Astrocyte (in vitro differentiated cells and primary cell): ENCODE measurements around the gene EIF3L. TPM values are rescaled to one million over a fixed set of nuclear protein-coding genes. Genes with fewer than 3 reads are reported as not detected.

Experiments
- DNase-seq: peaks from one replicate; pipeline ENCODE4 v3.0.0-alpha.2; 2010; ENCODE audit warnings: low read depth
- FAIRE-seq: peaks from 2 replicates; lab custom pipeline; 2011; peaks lifted over from hg19 to GRCh38; lab: Jason Lieb, UNC
- H2AFZ ChIP-seq: 2 replicates; pipeline ENCODE4 v1.6.0; 2012; ENCODE audit warnings: low read depth, low read length, inconsistent platforms
- H3K27ac ChIP-seq: 2 replicates; pipeline ENCODE4 v1.5.1; 2011; ENCODE audit warnings: low read depth, low read length, inconsistent platforms
- H3K27me3 ChIP-seq: 2 replicates; pipeline ENCODE4 v1.6.0; 2011; ENCODE audit warnings: low read length, inconsistent platforms; ENCODE audit not compliant: insufficient read depth
- H3K36me3 ChIP-seq: 2 replicates; pipeline ENCODE4 v1.5.1; 2011; ENCODE audit warnings: low read length, inconsistent platforms; ENCODE audit not compliant: insufficient read depth
- H3K4me1 ChIP-seq: 2 replicates; pipeline ENCODE4 v1.5.1; 2011; ENCODE audit warnings: low read length, inconsistent platforms; ENCODE audit not compliant: insufficient read depth
- H3K4me2 ChIP-seq: 2 replicates; pipeline ENCODE4 v1.6.0; 2012; ENCODE audit warnings: low read length, inconsistent platforms
- H3K4me3 ChIP-seq: 2 replicates; pipeline ENCODE4 v1.5.1; 2011; ENCODE audit warnings: low read depth, mild to moderate bottlenecking, low read length, inconsistent platforms; ENCODE audit not compliant: insufficient read depth
- H3K79me2 ChIP-seq: 2 replicates; pipeline ENCODE4 v1.6.0; 2012; ENCODE audit warnings: mild to moderate bottlenecking, low read length, inconsistent platforms; ENCODE audit not compliant: insufficient read depth
- H3K9ac ChIP-seq: 2 replicates; pipeline ENCODE4 v1.6.0; 2012; ENCODE audit warnings: mild to moderate bottlenecking, low read length, inconsistent platforms
- H3K9me3 ChIP-seq: 2 replicates; pipeline ENCODE4 v1.5.1; 2012; ENCODE audit warnings: low read depth, mild to moderate bottlenecking, low read length, inconsistent platforms; ENCODE audit not compliant: insufficient read depth
- H4K20me1 ChIP-seq: 2 replicates; pipeline ENCODE4 v1.6.0; 2012; ENCODE audit warnings: low read length, inconsistent platforms; ENCODE audit not compliant: insufficient read depth
- H3K27ac Mint-ChIP-seq: one replicate; pipeline ENCODE4 v1.8.0; 2021; ENCODE audit warnings: mild to moderate bottlenecking, mixed read lengths; ENCODE audit not compliant: unreplicated experiment
- H3K27me3 Mint-ChIP-seq: one replicate; pipeline ENCODE4 v1.8.0; 2021; ENCODE audit warnings: low read depth, mixed read lengths; ENCODE audit not compliant: unreplicated experiment
- H3K36me3 Mint-ChIP-seq: one replicate; pipeline ENCODE4 v1.8.0; 2021; ENCODE audit warnings: low read depth, mixed read lengths; ENCODE audit not compliant: unreplicated experiment
- H3K4me1 Mint-ChIP-seq: one replicate; pipeline ENCODE4 v1.8.0; 2021; ENCODE audit warnings: low read depth, mixed read lengths; ENCODE audit not compliant: unreplicated experiment
- H3K4me3 Mint-ChIP-seq: one replicate; pipeline ENCODE4 v1.8.0; 2021; ENCODE audit warnings: mild to moderate bottlenecking, moderate library complexity, mixed read lengths; ENCODE audit not compliant: unreplicated experiment
- H3K9me3 Mint-ChIP-seq: one replicate; pipeline ENCODE4 v1.8.0; 2021; ENCODE audit warnings: mild to moderate bottlenecking, mixed read lengths; ENCODE audit not compliant: unreplicated experiment
- CTCF ChIP-seq: IDR thresholded peaks from 2 replicates; pipeline ENCODE4 v1.5.1; 2011; ENCODE audit warnings: low read depth, mild to moderate bottlenecking, inconsistent platforms, low read length, moderate library complexity; ENCODE audit not compliant: insufficient read depth
- EZH2 ChIP-seq: IDR thresholded peaks from 2 replicates; pipeline ENCODE4 v1.6.1; 2012; ENCODE audit warnings: mild to moderate bottlenecking, low read length, inconsistent platforms; ENCODE audit not compliant: insufficient read depth
- microRNA-seq: library from miRNA; unstranded; fragments of <30 nt; microRNA quantifications from one replicate; pipeline ENCODE4 v1.2.0, GENCODE V29; 2020
- total RNA-seq: library from RNA; stranded (reverse); gene quantifications from 2 replicates; pipeline ENCODE4 v1.2.1, GENCODE V29; 2021

EIF3L gene
- total RNA-seq, 1 donor from 2014 or later = 323 TPM

- Histone ChIP-seq H3K9ac (no peak overlapping the region), H3K27me3 (no peaks in the 10 kb centered on the region), H3K27ac (peak overlapping the region; percentile 60), H3K4me3 (no peak overlapping the region), H3K79me2 (peaks cover 13% of the 10 kb centered on the region), H3K9me3 (no peaks in the 10 kb centered on the region), H3K36me3 (peaks cover 15% of the 10 kb centered on the region), H4K20me1 (peaks cover 67% of the 10 kb centered on the region), H3K4me1 (peaks cover 20% of the 10 kb centered on the region), H3K4me2 (peak overlapping the region; percentile 65), H2AFZ (no peak overlapping the region)
- Mint-ChIP-seq H3K27ac (peak overlapping the region; percentile 88), H3K4me3 (peak overlapping the region; percentile 57), H3K9me3 (no peaks in the 10 kb centered on the region), H3K27me3 (no peaks in the 10 kb centered on the region), H3K36me3 (peaks cover 24% of the 10 kb centered on the region), H3K4me1 (peaks cover 21% of the 10 kb centered on the region)
- TF ChIP-seq EZH2 = no peak
- TF ChIP-seq CTCF = no peak
- no peak for FAIRE-seq
- no peak for DNase-seq
Measured at GRCh38 chr22:37932821-37933578, 83.8 kb downstream of the EIF3L start.

GRCh38 chr22:37933711-37934376 is 84.6 kb downstream of the EIF3L start:
- Mint-ChIP-seq H3K4me3 (peak overlapping the region; percentile 27), H3K27ac (peak overlapping the region; percentile 88)
- peak; percentile 54 for FAIRE-seq

More at GRCh38 chr22:37933711-37934376, 84.6 kb downstream of the EIF3L start:
- Mint-ChIP-seq H3K36me3 (peaks cover 21% of the 10 kb centered on the region), H3K27me3 (no peaks in the 10 kb centered on the region), H3K4me1 (peaks cover 21% of the 10 kb centered on the region), H3K9me3 (no peaks in the 10 kb centered on the region)
- H3K4me3 ChIP-seq = no peak overlapping the region
- peaks cover 13% of the 10 kb centered on the region for H3K79me2 ChIP-seq
- H2AFZ ChIP-seq = no peak overlapping the region
- peak overlapping the region; percentile 60 for H3K27ac ChIP-seq
- peaks cover 20% of the 10 kb centered on the region for H3K4me1 ChIP-seq
- peak overlapping the region; percentile 65 for H3K4me2 ChIP-seq
- no peaks in the 10 kb centered on the region for H3K27me3 ChIP-seq
- H4K20me1 ChIP-seq = peaks cover 62% of the 10 kb centered on the region
- peak; percentile 78 for DNase-seq
- H3K9ac ChIP-seq = peak overlapping the region; percentile 38
- H3K9me3 ChIP-seq = no peaks in the 10 kb centered on the region
- H3K36me3 ChIP-seq = peaks cover 16% of the 10 kb centered on the region
- TF ChIP-seq EZH2 = no peak
- TF ChIP-seq CTCF = peak; percentile 88

Small RNA genes lying within 50 kb of the gene (microRNA-seq; reads per million reads assigned to microRNA genes)
- gene MIR659 = 4.9 reads per million, percentile 20 among the genes with 10 or more reads in this experiment

Other genes with a start within 250 kb of the EIF3L start
- 39.9 and 43.1 TPM in 2 replicates for gene GGA1, start 240.6 kb upstream of the EIF3L start, total RNA-seq
- gene SH3BP1, start 209.8 kb upstream of the EIF3L start, total RNA-seq = 26.5 and 31.6 TPM in 2 replicates
- gene PDXP, start 190.7 kb upstream of the EIF3L start, total RNA-seq = 18.9 and 22.4 TPM in 2 replicates
- 240 and 260 TPM in 2 replicates for gene LGALS1, start 173.8 kb upstream of the EIF3L start, total RNA-seq
- 17.9 and 18.1 TPM in 2 replicates for gene NOL12, start 163.1 kb upstream of the EIF3L start, total RNA-seq
- 40.6 and 41.5 TPM in 2 replicates for gene TRIOBP, start 152.4 kb upstream of the EIF3L start, total RNA-seq
- 12.8 and 14.3 TPM in 2 replicates for gene GCAT, start 41.5 kb upstream of the EIF3L start, total RNA-seq
- not detected in 2 replicates for gene GALR3, start 26.0 kb upstream of the EIF3L start, total RNA-seq
- gene ANKRD54, start 5.1 kb upstream of the EIF3L start, total RNA-seq = 19.9 and 21.5 TPM in 2 replicates
- gene MICALL1, start 56.9 kb downstream of the EIF3L start, total RNA-seq = 124 and 131 TPM in 2 replicates
- gene C22orf23, start 104.2 kb downstream of the EIF3L start, total RNA-seq = not detected in 2 replicates
- gene POLR2F, start 104.3 kb downstream of the EIF3L start, total RNA-seq = 129 and 149 TPM in 2 replicates
- gene SOX10, start 135.1 kb downstream of the EIF3L start, total RNA-seq = 0.10 and 0.34 TPM in 2 replicates
- 20.7 and 22.9 TPM in 2 replicates for gene PICK1, start 208.0 kb downstream of the EIF3L start, total RNA-seq
- not detected in 2 replicates for gene SLC16A8, start 234.8 kb downstream of the EIF3L start, total RNA-seq